NCI-H2081 treated with DMSO at 0.1 percent for 48 hours (cell line): ENCODE data around the gene ZNF521.
"Not testable (repeated sequence)": the region's sequence is repeated elsewhere in the genome, so short reads cannot be mapped to it uniquely, and the experiment has no call there.

Experiments used
- DNase-seq: peaks from one replicate; lab custom pipeline; 2025; lab: John Stamatoyannopoulos, UW

ZNF521 gene

GRCh38 chr18:25289001-25289631, 62.9 kb downstream of the ZNF521 start:
- DNase-seq, result no peak

GRCh38 chr18:25288340-25288938, 63.5 kb downstream of the ZNF521 start:
- DNase-seq, result no peak

DNA sequence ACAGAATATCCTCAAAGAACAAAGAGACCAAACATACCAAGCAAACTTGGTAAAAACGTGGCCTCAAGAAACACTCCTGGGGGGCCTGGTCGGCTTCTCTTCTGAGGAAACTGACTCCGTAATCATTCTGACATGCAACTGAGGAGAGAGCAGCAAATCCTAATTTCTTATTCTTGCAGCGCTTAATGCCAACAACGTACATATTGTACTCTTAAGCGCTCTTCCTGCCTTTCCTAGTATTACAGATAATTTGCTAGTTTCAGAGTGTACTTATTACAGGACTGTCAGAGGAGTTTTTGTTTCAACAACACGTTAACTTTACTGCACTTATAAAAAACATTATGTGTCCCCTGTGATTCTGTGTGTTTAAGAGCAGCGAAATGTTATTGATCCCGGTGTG, 64.9 kb downstream of the ZNF521 start:
- DNase-seq, result no peak

GRCh38 chr18:25284861-25285550, 67.0 kb downstream of the ZNF521 start:
- no peak for DNase-seq

GRCh38 chr18:25284281-25284680, 67.7 kb downstream of the ZNF521 start:
- no peak for DNase-seq

DNA sequence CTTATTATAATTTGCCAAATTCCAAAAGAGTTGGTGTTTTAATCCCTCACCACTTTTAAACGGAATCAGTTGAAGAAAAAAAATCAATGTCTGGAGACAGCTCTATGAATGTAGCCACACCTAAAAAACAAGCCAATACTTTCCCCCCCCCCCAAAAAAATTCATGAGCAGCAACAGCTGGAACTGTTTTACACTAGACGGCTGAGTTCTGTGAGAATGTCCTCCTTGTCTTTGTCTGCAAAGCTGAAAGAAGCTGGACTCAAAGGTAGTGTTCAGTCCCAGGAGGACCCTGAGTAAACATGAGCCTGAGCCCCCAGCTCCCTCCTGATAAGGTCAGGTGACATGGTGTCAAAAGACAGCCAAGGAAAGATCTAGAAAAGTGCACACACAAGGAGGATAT, 68.2 kb downstream of the ZNF521 start:
- DNase-seq, result no peak

- DNase-seq, result no peak
Observed at GRCh38 chr18:25282896-25283703, 68.9 kb downstream of the ZNF521 start.

- DNase-seq, result no peak
Observed at GRCh38 chr18:25282282-25282681, 69.7 kb downstream of the ZNF521 start.

DNA sequence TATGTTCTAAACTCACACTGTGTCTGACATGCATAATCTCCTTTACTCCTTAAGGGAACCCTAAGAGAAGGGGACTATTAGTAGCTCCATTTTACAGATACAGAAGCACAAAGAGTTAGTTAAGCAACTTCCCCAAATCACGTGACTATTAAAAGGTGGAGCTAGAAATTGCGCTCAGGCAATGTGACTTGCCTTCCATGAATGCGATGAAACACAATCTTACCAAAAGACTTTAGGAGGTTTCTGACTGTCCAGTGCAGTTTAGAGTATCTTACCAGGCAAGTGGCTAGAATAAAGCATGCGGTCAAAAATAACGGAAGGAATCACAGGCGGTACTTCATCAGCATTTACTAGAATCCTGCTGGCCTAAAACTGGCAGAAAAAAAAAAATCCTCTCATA, 70.4 kb downstream of the ZNF521 start:
- DNase-seq, result no peak

GRCh38 chr18:25279961-25280360, 72.0 kb downstream of the ZNF521 start:
- no peak for DNase-seq

GRCh38 chr18:25279556-25279955, 72.4 kb downstream of the ZNF521 start:
- no peak for DNase-seq

DNA sequence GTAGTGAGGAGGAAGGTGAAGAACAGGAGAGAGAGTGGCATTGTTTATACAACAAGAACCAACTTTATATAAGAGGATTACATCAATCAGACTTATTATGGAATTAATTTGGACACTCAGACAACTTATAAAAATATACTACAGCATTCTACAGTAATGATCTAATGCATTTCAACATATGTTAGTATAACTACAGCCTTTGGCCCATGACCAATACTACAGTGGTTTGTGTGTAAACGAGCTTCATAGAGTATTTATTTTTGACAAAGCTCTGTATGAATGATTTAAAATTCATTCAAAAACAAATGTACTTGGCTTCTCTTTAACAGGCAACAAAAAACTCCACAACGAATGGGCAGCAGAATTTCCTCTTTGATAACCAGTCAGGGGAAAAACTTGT, 72.8 kb downstream of the ZNF521 start:
- DNase-seq, result no peak

GRCh38 chr18:25278394-25278793, 73.6 kb downstream of the ZNF521 start:
- DNase-seq, result no peak

GRCh38 chr18:25275412-25276001, 76.5 kb downstream of the ZNF521 start:
- DNase-seq, result no peak

GRCh38 chr18:25274926-25275325, 77.0 kb downstream of the ZNF521 start:
- DNase-seq, result no peak

GRCh38 chr18:25266931-25267527, 84.9 kb downstream of the ZNF521 start:
- DNase-seq, result not testable (repeated sequence)

GRCh38 chr18:25262920-25263319, 89.0 kb downstream of the ZNF521 start:
- no peak for DNase-seq

GRCh38 chr18:25261768-25262167, 90.2 kb downstream of the ZNF521 start:
- DNase-seq, result no peak

- DNase-seq, result no peak
Observed at GRCh38 chr18:25256439-25256838, 95.5 kb downstream of the ZNF521 start.

GRCh38 chr18:25253779-25254178, 98.2 kb downstream of the ZNF521 start:
- no peak for DNase-seq

GRCh38 chr18:25253136-25253535, 98.8 kb downstream of the ZNF521 start:
- DNase-seq, result no peak

- no peak for DNase-seq
Observed at GRCh38 chr18:25251068-25251467, 100.9 kb downstream of the ZNF521 start.
